ENCODE data around the gene SLC16A1. TPM values are rescaled to one million over a fixed set of nuclear protein-coding genes. Genes with fewer than 3 reads are reported as not detected.
"Not testable (repeated sequence)": the region's sequence is repeated elsewhere in the genome, so short reads cannot be mapped to it uniquely, and the experiment has no call there.

The SLC16A1 gene
- total RNA-seq, 1 donor from 2014 or later = 144 TPM

DNA sequence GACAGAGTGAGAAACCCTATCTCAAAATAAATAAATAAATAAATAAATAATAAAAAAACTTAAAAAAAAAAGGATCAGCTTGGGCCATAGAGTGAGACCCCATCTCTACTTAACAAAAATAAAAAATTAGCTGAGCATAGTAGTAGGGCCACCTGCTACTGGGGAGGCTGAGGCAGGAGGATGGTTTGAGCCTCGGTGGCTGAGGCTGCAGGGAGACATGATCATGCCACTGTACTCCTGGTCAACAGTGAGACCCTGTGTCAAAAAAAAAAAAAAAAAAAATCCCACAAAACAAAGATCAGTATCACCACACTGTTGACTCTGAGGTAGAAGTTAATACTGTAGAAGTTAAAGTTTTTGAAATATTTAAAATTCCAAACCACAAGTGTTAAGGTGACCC is 29.1 kb downstream of the SLC16A1 start:
- DNase-seq (ENCODE audit: low read depth, low spot score) = no peak

DNA sequence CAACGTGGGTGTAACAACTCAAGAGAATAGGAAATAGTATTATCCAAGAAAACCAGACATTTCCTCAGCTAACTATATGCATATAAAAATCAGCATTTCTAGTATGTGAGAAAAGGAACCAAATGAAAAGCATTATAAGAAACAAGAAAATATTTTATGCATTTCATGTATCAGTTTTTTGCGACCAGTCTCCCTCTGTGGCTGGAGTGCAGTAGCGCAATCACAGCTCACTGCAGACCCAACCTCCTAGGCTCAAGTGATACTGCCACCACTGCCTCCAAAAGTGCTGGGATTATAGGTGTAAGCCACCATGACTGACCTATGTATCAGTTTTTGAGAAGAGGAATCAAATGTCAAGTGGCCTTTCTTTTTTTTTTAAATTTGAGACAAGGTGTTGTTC is 31.0 kb downstream of the SLC16A1 start:
- no peak for DNase-seq (ENCODE audit: low read depth, low spot score)

DNA sequence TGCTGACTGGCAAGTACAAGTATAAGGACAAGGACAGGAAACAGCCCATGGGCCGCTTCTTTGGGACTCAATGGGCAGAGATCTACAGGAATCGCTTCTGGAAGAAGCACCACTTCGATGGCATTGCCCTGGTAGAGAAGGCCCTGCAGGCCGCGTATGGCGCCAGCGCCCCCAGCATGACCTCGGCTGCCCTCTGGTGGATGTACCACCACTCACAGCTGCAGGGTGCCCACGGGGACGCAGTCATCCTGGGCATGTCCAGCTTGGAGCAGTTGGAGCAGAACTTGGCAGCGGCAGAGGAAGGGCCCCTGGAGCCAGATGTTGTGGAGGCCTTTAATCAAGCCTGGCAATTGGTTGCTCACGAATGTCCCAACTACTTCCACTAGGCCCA is 32.0 kb downstream of the SLC16A1 start:
- no peak for DNase-seq (ENCODE audit: low read depth, low spot score)

DNA sequence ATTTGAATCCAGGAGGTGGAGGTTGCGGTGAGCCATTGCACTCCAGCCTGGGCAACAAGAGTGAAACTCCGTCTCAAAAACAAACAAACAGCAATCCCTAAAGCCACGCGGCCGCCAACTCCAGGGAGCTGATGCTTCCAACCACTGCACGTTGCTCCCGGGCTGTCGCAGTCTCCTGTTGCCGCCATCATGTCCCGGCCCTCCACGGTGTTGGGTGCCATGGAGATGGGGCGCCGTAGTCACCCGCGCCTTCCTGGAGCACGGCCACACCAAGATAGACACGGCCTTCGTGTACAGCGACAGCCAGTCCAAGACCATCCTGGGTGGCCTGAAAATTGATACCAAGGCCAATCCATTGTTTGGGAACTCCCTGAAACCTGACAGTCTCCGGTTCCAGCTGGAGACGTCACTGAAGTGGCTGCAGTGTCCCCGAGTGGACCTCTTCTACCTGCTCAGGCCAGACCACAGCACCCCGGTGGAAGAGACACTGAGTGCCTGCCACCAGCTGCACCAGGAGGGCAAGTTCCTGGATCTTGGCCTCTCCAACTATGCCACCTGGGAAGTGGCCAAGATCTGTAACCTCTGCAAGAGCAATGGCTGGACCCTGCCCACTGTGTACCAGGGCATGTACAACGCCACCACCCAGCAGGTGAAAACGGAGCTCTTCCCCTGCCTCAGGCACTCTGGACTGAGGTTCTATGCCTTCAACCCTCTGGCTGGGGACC is 32.6 kb downstream of the SLC16A1 start:
- DNase-seq (ENCODE audit: low read depth, low spot score) = no peak

DNA sequence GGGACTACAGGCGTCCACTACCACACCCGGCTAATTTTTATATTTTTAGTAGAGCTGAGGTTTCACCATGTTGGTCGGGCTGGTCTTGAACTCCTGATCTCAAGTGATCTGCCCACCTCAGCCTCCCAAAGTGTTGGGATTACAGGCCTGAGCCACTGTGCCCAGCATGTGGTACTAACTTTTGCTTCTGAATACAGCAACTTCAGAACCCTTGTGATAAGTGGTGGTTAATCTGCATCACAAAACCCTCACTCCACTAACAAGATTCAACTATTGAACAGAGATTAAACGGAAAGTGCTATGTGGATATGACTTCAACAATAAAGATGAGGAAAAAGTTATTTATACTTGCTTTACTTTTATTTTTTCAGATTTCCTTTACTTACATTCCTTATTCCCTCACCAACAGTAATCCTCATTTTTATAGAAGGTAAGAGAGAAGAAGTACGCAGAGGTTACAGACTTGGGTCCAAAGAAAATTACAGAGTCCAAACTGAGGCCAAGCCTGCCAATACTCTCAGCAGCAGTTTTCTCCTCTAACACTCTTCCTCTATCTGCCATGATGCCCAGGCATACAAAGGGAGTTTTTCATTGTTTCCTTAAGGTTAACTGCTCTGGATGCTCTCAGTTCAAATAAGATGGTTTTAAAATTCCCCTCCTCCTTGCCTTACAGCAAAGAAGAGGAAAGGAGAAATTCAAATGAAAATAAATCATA is 44.3 kb downstream of the SLC16A1 start:
- no peak for DNase-seq (ENCODE audit: low read depth, low spot score)

DNA sequence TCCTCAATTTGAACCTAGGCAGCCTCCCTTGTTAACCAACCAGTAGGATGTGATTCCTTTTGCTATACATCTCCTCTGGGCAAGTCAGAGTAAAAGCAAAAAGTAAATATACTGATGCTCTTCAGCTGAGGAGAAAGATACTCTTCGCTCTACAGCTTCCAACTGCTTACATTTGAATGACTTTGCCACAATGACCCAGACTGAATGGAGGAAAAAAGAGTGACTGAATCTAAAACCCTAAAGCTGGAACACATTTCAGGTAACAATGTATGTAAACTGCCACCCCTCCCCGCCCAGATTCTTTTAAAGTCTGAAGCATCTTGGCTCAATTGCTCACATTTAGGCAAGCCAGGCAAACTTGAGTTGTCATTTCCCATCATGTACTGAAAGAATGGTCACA is 46.1 kb downstream of the SLC16A1 start:
- no peak for DNase-seq (ENCODE audit: low read depth, low spot score)

DNA sequence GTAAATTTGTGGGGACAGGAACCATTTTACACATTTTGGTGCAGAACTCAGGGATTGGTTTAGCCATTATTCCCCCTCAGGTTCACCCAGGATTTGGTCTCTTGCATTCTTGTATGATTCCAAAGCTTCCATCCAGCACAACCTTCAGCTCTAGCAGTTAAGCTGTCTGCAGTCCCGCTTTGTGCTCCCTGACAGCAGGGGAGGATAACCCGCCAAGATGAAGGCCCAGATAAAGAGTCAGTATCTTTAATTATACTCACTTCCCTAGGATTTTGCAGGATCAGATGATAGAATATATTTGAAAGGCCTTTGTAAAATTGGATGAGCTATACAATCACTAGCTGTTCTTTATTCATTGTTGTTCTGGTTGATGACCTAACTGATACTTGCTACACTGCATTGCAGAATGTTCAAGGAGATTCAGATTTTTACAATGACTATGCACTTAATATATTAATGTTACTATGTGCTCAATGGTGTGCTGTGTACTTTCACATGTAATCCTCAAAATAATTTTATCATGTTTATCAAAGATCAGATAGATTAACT is 49.8 kb downstream of the SLC16A1 start:
- DNase-seq (ENCODE audit: low read depth, low spot score) = no peak

DNA sequence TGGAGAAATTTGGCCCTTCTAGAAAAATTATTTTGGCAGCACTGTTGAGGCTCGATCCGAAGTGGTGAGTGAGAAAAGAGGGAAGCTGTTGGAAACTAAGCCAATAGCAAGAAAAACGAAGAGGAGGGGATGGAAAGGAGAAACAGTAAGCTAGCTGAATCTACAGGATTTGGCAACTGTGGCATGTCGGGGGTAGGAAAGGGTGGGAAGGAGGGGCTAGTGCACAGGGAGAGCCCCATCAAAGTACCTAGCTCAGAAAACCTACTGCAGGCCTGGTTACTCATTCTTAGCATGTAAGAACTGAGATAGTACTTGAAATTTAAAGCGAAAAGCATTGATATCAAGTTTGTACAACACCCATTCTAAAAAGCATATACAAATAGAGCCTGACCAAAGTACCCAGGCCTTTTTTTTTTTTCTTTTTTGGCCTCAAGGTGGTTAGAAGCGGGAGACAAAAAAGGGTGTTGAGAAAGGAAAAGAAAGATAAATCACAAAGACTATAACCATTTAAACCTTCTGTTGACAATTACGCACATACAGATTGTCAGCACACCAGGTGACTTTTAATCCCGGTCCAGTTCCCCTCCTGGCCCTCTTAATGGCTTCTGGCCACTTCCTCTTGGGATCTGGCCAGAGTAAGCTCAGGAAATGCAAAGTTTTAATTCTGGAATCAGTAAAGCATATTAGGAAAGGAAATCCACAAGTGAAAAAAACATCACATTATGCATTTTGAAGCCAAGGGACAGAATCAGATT is 50.4 kb downstream of the SLC16A1 start:
- DNase-seq (ENCODE audit: low read depth, low spot score) = no peak

DNA sequence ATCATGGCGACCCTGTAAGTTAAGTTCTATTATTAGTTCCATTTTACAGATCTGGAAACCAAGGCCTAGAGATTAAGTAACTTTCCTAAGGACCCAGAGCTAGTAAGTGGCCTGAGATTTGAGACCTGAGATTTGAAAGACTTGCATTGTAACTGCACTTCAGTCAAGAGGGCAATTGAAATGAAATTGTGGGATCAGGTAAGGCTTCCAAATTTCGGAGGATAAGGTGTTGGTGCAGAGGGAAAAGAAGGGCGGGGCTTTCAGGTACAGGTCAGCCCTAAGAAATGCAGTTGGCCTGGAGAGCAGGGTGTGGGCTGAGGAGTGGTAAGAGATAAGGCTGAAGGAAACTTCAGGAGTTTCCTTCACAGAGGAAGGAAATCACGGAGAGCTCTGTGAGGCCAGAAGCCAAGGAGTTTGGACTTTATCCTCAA is 51.1 kb downstream of the SLC16A1 start:
- no peak for DNase-seq (ENCODE audit: low read depth, low spot score)

DNA sequence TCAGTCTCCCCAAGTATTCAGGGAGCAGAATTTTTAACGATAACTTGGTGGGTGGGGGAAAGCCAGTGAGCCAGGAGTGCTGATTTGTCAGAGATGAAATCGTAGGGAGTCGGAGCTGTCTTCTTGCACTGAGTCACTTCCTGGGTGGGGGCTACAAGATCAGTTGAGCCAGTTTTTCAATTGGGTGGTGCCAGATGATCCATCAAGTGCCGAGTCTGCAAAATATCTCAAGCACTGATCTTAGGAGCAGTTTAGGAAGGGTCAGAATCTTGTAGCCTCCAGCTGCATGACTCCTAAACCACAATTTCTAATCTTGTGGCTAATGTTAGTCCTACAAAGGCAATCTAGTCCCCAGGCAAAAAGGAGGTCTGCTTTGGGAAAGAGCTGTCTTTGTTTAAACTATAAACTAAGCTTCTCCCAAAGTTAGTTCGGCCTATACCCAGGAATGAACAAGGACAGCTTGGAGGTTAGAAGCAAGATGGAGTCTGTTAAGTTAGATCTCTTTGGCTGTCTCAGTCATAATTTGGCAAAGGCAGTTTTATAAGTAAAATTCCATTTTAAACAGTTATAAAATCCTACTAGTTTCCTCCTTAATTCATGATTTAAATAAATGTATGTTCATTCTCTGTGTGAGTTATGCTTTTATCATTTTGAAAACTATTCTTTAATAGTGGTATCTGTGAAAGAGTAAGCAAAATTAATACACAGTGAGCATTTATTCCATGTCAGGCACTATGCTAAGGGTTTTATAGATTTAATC is 51.7 kb downstream of the SLC16A1 start:
- DNase-seq (ENCODE audit: low read depth, low spot score) = no peak

DNA sequence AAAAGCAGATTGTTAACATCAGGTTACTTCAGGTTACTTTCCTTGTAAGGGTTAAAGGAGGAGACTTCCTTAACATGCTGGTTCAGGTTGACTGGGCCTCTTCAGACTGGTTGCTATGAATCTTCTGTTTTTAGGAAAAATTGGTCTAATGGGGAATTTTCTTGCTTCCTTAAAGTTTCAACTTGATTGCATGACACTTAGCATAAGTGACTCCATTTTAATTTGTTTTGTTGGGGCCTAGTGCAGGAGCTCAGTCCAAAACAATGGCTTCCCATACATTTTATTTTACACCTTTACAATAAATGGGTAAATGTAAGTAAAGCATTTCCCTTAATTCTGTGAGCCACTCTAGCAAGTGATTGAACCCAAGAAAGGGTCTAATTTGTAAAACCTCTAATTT is 53.8 kb downstream of the SLC16A1 start:
- no peak for DNase-seq (ENCODE audit: low read depth, low spot score)

DNA sequence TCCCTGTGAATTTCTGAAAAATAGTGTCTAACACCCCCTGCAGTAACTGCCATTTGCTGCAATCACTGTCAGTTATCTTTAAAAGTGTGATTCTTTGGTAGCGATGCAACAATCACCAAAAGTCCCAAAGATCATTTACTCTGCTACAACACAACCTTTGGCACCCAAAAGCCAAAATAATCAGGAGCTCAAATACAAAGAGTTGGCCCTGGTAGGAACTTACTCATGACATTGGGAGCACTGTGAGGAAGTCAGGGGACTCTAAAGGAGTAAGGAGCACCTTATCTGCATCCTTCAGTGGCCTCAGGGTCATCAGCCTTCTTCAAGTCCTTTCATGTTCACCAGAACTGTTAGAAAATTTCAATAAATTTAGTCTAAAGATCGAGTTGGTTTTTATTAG is 54.6 kb downstream of the SLC16A1 start:
- DNase-seq (ENCODE audit: low read depth, low spot score) = no peak

DNA sequence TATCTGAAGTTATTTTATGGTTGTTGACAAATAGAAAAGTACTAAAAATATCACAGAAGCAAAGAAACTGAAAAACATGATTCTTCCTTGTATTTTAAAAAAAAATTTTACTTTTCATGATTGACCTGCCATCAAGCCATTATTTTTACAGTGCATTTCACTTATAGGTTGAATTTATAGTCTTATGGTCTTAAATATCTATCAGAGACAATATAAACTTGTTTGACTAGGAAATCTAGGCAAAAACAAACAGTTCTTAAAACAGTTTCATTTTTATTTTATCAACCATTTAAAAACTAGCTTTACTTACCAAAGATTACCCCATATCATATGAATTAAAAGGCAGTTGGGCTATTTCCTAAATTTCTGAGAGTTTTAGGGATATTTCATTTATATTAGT is 59.2 kb downstream of the SLC16A1 start:
- no peak for DNase-seq (ENCODE audit: low read depth, low spot score)

DNA sequence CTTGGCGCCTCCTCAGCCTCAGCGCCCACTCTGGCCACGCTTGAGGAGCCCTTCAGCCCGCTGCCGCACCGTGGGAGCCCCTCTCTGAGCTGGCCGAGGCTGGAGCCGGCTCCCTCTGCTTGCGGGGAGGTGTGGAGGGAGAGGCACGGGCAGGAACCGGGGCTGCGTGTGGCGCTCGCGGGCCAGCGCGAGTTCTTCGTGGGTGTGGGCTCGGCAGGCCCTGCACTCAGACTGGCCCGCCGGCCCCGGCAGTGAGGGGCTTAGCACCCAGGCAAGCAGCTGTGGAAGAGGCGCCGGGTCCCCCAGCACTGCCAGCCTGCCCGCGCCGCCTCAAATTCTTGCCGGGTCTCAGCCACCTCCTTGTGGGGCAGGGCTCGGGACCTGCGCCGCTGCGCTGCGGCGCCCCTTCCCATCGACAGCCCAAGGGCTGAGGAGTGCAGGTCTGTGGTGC is 61.4 kb downstream of the SLC16A1 start:
- DNase-seq (ENCODE audit: low read depth, low spot score) = no peak

DNA sequence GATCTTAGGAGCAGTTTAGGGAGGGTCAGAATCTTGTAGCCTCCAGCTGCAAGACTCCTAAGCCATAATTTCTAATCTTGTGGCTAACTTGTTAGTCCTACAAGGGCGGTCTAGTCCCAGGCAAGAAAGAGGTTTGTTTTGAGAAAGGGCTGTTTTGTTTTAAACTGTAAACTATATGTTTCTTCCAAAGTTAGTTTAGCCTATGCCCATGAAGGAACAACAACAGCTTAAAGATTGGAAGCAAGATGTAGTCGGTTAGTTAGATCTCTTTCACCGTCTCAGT is 62.0 kb downstream of the SLC16A1 start:
- DNase-seq (ENCODE audit: low read depth, low spot score) = no peak

DNA sequence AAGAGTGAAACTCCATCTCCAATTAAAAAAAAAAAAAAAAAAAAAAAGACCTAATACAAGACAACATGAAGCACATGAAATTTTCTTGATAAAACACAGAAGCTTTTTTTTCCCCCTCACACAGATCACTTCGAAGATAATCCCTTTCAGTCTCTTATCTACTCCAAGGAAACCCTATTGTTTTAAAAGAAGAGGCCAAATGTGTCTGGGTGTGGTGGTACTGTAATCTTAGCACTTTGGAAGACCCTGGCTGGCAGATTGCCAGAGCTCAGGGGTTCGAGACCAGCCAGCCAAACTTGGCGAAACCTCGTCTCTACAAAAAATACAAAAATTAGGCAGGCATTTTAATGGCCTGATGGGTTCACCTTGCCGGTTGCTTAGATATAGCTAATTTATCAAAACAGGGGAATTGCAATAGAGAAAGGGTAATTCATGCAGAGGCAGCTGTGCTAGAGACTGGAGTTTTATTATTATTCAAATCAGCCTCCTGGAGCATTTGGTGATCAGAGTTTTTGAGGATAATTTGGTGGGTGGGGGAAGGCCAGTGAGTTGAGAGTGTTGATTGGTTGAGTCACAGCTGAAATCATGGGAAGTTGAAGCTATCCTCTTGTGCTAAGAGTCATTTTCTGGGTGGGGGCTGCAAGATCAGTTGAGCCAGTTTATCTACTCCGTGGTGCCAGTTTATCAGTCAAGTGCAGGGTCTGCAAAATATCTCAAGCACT is 62.5 kb downstream of the SLC16A1 start:
- DNase-seq (ENCODE audit: low read depth, low spot score) = no peak

DNA sequence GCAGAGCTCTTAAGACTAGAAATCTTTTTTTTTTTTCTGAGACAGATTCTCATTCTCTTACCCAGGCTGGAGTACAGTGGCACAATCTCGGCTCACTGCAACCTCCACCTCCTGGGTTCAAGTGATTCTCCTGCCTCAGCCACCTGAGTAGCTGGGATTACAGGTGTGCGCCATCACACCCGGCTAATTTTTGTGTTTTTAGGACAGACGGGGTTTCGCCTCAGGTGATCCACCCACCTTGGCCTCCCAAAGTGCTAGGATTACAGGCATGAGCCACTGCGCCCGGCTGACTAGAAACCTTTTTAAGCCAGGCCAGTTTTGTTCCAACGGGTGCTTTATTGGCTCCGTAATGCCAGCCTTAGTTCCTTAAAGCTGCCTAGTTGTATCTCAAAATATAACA is 66.1 kb downstream of the SLC16A1 start:
- DNase-seq (ENCODE audit: low read depth, low spot score) = not testable (repeated sequence)

DNA sequence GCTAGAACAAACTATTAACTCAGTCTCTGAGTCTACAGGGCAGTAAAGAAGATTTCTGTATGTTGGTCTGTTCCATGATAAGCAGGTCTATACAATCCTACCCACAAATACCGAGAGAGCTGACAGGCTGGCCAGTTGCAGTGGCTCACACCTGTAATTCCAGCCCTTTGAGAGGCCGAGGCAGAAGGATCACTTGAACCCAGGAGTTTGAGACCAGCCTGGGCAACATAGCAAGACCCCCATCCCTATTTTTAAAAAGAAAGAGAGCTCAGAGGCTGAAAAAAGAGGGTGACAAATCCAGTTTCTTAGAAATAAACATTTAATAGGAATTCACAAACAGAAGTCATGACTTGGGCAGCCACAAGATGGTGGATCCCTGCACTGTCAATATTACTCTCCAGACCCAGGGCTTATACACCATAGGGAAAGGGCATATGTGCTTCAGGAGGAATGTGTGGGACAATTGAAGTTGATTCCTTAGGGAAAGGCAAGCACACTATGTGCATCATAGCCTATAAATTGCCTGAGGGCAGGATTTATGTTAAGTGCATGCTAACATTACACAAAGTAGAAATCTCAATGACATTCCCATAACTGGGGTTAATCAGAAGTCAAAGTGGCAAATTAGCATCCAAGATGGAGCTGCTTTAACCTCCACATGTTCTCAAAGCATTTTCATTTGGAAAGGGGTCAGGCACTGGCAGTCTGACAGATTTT is 66.8 kb downstream of the SLC16A1 start:
- DNase-seq (ENCODE audit: low read depth, low spot score) = no peak

DNA sequence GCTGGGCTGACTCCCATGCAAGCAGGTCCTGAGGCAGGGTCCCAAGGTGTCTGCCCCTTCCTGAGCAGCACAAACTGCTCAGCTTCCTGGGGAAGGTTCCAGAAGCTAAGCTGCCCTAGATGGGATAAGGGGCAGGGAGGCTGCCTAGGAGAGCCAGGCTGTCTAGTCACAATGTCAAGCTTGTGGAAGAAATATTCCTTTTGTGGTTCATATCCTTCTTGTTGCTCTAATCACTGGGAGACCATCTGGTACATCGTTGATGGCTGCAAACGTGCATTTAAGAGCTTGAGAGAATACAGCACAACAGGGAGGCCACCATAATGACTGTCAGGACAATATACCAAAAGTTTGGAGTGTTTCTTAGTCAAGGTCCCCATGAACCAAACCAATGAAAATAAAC is 67.4 kb downstream of the SLC16A1 start:
- DNase-seq (ENCODE audit: low read depth, low spot score) = no peak

DNA sequence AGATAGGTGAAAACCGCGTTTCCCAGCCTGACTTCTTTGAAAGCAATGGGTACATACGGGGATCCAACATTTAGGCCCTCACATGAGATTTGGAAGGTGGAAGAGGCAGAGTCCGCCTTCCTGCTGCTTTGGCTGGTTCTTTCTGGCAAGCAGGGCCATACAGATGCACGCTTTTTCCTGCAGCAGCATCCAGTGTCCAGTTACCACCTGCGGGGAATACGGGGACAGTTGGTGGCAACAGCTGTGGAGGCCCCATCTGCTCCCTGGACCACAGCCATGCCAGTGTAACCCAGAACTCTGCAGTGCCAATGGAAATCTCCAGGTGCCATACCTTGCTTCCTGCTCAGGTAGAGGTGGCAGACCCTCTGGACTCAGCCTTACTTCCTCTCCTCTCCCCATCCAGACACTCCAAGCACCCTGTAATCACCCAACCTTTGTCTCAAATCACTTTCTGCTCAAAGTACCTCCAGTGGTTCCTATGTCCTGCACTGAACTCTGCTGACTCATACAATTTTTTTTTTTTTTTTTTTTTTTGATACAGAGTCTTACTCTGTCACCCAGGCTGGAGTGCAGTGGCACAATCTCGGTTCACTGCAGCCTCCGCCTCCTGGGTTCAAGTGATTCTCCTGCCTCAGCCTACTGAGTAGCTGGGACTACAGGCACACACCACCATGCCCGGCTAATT is 68.3 kb downstream of the SLC16A1 start:
- no peak for DNase-seq (ENCODE audit: low read depth, low spot score)

Data from pulmonary artery endothelial cell (primary cell).